NCI-H1694 (cell line): ENCODE results near the gene NBDY.
"Not testable (repeated sequence)": the region's sequence is repeated elsewhere in the genome, so short reads cannot be mapped to it uniquely, and the experiment has no call there.

Experiments used
- DNase-seq: peaks from one replicate; lab custom pipeline; 2025; lab: John Stamatoyannopoulos, UW

The NBDY gene

GRCh38 chrX:56802428-56802827 lies 73.4 kb downstream of the NBDY start:
- DNase-seq, result no peak

GRCh38 chrX:56802921-56803849 lies 74.1 kb downstream of the NBDY start:
- DNase-seq, result peak; percentile 4

GRCh38 chrX:56803850-56804681 lies 75.0 kb downstream of the NBDY start:
- DNase-seq, result no peak

- DNase-seq, result no peak
Measured at GRCh38 chrX:56804867-56805266, 75.8 kb downstream of the NBDY start.

GRCh38 chrX:56805399-56805798 lies 76.4 kb downstream of the NBDY start:
- no peak for DNase-seq

- DNase-seq, result not testable (repeated sequence)
Measured at GRCh38 chrX:56806176-56806575, 77.1 kb downstream of the NBDY start.

GRCh38 chrX:56811599-56811998 lies 82.6 kb downstream of the NBDY start:
- DNase-seq, result no peak

- no peak for DNase-seq
Measured at GRCh38 chrX:56812515-56813105, 83.6 kb downstream of the NBDY start.

- DNase-seq, result no peak
Measured at GRCh38 chrX:56813318-56813837, 84.3 kb downstream of the NBDY start.

- no peak for DNase-seq
Measured at GRCh38 chrX:56817179-56817578, 88.1 kb downstream of the NBDY start.

GRCh38 chrX:56826020-56826419 lies 97.0 kb downstream of the NBDY start:
- DNase-seq, result no peak

GRCh38 chrX:56833626-56834025 lies 104.6 kb downstream of the NBDY start:
- DNase-seq, result no peak

GRCh38 chrX:56853436-56853835 lies 124.4 kb downstream of the NBDY start:
- no peak for DNase-seq

- no peak for DNase-seq
Measured at GRCh38 chrX:56857042-56857441, 128.0 kb downstream of the NBDY start.

- no peak for DNase-seq
Measured at GRCh38 chrX:56860888-56861287, 131.8 kb downstream of the NBDY start.
